GM18505 (cell line): ENCODE measurements around the gene ANK3.
A peak's percentile ranks its signal among the peaks of the same experiment; 100 is the strongest.

Experiments used
- ATAC-seq: cut with Tn5 transposase; IDR thresholded peaks from one replicate; pipeline ENCODE4 v1.9.1; 2021; ENCODE audit not compliant: unreplicated experiment
- POLR2A ChIP-seq: IDR thresholded peaks from 4 replicates; pipeline ENCODE4 v1.6.1; 2011; ENCODE audit warnings: borderline replicate concordance; ENCODE audit not compliant: insufficient read depth, insufficient read length; ENCODE audit errors: extremely low read depth

Gene ANK3

GRCh38 chr10:60009710-60010383 lies 379.8 kb downstream of the ANK3 start:
- no peak for ATAC-seq
- TF ChIP-seq POLR2A: no peak

- no peak for ATAC-seq
- no peak for TF ChIP-seq POLR2A
Measured at GRCh38 chr10:60009276-60009675, 380.4 kb downstream of the ANK3 start.

- ATAC-seq: no peak
- TF ChIP-seq POLR2A: no peak
Measured at GRCh38 chr10:60008816-60009215, 380.9 kb downstream of the ANK3 start.

GRCh38 chr10:60006062-60006461 lies 383.6 kb downstream of the ANK3 start:
- TF ChIP-seq POLR2A: no peak
- no peak for ATAC-seq

GRCh38 chr10:60003651-60004523 lies 385.8 kb downstream of the ANK3 start:
- no peak for TF ChIP-seq POLR2A
- no peak for ATAC-seq

GRCh38 chr10:60000747-60001146 lies 388.9 kb downstream of the ANK3 start:
- no peak for ATAC-seq
- TF ChIP-seq POLR2A: no peak

GRCh38 chr10:59997827-59998525 lies 391.7 kb downstream of the ANK3 start:
- no peak for ATAC-seq
- no peak for TF ChIP-seq POLR2A

GRCh38 chr10:59995862-59996261 lies 393.8 kb downstream of the ANK3 start:
- no peak for TF ChIP-seq POLR2A
- no peak for ATAC-seq

- no peak for TF ChIP-seq POLR2A
- ATAC-seq: no peak
Measured at GRCh38 chr10:59993931-59994330, 395.7 kb downstream of the ANK3 start.

- no peak for TF ChIP-seq POLR2A
- ATAC-seq: peak; percentile 96
Measured at GRCh38 chr10:59991661-59992060, 398.0 kb downstream of the ANK3 start.

- ATAC-seq: no peak
- no peak for TF ChIP-seq POLR2A
Measured at GRCh38 chr10:59991117-59991516, 398.6 kb downstream of the ANK3 start.

- no peak for ATAC-seq
Measured at GRCh38 chr10:59985639-59986038, 404.0 kb downstream of the ANK3 start.

GRCh38 chr10:59984415-59984814 lies 405.3 kb downstream of the ANK3 start:
- no peak for ATAC-seq
- TF ChIP-seq POLR2A: no peak

More at GRCh38 chr10:59985639-59986038, 404.0 kb downstream of the ANK3 start:
- no peak for TF ChIP-seq POLR2A

GRCh38 chr10:59980356-59980755 lies 409.3 kb downstream of the ANK3 start:
- no peak for TF ChIP-seq POLR2A
- ATAC-seq: no peak

- no peak for TF ChIP-seq POLR2A
- ATAC-seq: no peak
Measured at GRCh38 chr10:59977486-59977885, 412.2 kb downstream of the ANK3 start.
